GM19025 (cell line): ENCODE data around the gene CLDND2.

ENCODE experiments used
- ATAC-seq: cut with Tn5 transposase; IDR thresholded peaks from one replicate; pipeline ENCODE4 v1.9.1; 2021; ENCODE audit warnings: mild to moderate bottlenecking, low read depth, moderate library complexity; ENCODE audit not compliant: unreplicated experiment

The CLDND2 gene

GRCh38 chr19:51357952-51358351, 10.9 kb downstream of the CLDND2 start:
- no peak for ATAC-seq

DNA sequence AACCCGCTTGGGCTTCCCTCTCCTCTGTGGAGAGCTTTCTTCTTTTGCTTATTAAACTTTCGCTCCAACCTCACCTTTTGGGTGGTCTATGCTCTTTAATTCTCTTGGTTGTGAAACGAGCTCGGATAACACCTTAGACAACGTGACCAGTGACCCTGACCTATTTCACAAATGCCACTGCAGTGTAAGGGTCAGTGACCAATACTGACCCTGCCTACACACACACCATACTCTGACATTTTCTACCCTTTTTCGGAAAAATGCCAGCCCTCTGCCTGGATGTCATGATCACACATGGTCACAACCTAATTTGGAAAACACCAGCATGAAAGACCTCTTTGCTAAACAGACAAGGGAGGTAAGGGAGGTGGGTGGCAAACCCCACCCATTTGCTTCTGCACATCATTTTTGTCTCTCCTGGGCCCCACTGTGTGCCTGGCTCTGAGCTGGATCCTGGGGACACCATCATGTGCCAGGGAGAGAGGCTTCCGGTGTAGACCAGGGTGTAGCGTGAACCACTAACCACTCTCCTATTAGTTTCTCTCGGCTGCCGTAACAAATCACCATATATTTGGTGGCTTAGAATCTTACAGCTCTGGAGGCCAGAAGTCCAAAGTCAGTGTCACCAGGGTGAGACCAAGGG, 12.5 kb downstream of the CLDND2 start:
- no peak for ATAC-seq

DNA sequence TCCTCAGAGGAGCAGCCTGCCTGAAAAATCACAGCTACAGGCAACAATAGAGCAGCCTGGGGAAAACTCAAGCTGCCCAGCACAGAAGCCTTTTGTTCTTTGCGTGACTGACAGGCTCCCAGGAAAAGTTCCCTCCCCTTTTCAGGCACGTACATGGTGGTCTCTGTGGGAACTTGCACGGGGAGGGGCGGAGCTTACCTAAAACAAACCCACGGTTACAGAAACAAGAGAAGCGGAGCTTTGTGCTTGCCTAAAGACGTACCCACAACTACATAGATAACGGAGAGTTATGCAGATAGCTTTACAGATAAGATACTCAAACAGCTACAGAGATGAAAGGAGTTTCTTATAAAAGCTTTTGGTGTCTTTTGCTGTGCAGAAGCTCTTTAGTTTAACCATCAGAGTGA, 14.1 kb downstream of the CLDND2 start:
- ATAC-seq, result no peak

DNA sequence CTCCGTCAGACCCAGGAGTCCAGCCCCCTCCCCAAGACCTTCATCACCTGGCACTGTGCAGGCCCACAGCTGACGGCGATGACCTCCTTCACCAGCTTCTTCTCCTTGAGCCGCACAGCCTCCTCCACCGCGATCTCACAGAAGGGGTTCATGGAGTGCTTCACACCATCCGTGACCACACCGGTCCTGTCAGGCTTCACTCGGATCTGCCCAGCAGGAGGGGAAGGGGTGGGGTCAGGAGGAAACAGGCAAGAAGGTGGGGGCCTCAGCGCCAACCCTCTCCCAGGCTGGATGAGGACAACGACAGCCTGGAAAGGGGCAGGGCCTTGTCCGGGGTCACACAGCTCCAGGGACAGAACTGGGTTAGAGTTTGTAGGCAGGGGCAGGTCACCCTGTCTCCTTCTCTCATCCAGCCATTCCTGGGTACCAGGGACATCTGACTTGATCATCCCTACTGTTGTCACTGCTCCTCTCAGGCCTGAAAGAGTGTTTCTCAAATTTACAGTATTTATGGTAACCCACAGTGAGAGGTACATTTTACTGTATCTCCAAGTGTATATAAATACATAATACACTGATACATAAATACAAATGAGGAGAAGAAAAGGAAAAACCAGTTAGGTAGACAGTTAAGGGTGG, 14.6 kb downstream of the CLDND2 start:
- ATAC-seq, result no peak

GRCh38 chr19:51352783-51353360, 15.9 kb downstream of the CLDND2 start:
- ATAC-seq, result no peak

DNA sequence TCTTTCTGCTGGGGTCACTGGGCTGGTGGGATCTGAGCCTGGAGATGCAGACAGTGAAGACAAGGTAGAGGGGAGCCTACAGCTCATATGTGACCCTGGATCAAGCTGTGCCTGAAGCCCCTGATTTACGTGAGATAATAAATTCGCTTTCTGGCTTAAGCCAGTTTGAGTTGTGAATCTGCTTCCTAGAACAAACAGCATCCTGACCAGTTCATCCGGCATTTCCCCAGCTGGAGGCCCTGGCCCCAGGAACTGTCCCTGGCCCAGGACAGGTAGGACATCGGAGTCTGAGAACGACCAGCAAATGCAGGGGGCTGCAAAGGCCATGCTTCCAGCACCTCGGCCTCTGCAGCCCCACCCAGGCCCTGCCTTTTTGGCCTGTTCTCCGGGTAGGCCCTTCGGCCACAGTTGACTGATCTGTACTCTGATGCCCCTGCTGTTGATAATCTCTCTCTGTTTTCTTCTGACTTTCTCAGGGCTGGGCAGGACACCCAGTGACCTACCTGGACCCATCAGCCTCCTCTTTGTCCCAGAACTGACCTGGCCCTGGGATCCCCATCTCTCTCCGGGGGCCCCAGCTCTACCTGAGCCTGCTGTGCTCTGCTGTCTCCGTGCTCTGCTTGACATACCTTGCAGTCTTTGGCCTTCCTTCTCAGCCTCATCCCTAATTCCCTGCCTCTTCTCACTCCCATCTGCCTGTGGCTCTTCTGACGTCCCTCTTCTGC, 17.4 kb downstream of the CLDND2 start:
- ATAC-seq, result no peak

- no peak for ATAC-seq
Measured at GRCh38 chr19:51347209-51347928, 21.4 kb downstream of the CLDND2 start.

DNA sequence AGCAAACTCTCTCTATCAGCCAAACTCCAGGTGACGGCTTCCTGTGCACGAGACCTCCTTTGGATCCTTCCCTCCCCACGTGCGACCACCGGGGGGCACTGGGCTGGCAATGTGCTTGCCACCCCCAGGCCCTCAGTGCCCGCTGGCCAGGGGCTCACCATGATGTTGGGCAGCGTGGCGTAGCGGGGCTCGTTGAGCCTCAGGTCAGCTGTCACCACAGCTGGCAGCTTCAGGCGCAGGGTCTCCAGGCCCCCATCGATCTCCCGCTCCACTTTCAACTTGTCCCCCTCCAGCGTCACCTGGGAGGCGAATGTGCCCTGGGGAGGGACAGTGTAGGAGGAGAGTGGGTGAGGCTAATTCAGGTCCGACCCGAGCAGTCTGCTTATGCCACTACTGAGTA, 22.1 kb downstream of the CLDND2 start:
- ATAC-seq, result no peak

DNA sequence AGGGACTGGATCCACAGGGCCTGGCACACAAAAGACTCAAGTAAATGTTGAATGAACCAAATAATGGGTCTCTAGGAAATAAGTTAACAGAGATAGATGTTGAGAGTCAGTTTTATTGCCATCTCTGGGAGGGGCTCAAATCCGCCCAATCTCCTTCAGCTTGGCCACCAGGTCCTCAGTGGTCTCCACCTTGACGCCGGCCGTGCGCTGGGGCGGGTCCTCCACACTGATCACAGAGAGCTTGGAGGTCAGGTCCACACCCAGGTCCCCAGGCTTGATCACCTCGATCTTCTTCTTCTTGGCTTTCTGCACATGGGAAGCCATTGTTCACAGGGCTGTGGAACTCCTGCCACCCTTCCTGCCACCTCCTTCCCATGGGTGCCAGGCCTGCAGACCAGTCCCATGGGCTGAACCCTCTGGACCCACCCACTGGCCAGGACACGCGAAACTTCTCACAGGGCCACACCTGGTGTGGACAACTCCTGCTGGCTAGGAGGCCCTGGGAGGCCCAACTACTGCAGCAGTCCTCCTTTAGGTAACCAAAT, 23.7 kb downstream of the CLDND2 start:
- no peak for ATAC-seq

DNA sequence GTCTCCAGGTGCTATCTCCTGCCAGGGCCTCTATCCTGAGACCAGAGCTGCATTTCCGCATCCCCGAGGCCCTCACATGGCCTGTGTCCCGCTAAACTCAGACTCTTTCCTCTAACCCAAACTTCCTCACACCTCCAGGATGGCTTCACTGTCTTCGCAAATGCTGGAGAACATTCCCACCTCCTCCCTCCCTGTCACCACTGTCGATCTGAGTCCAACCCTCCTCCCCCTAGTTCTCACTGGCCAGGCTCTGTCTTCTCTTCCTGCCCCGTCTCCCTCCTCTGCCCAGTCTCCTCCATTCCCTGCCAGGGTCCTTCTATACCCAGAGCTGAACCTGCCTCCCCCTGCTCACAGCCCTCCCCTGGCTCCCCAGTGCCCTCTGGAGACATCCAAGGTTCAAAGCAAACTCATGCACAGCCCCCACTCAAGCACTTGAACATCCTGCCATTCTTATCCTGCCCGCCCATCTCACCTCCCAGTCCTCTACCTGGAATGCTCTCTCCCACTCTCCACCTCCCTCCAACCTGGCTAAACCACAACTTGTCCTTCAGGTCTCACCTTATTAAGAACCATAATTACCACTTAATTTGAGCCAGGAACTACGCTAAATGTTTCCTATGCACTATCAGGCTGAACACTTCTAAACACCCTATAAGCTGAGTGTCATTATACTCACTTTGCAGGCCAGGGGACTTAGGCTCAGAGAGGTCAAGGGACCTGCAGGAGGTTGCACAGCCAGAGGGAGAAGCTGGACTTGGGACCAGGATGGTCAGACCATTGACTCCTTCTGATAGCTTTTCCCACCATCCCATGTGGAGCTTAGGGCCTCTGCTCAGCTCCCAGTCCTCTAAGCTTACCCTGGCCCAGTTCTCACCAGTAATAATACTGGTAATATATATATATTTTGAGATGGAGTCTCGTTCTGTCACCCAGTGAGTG, 25.9 kb downstream of the CLDND2 start:
- no peak for ATAC-seq

DNA sequence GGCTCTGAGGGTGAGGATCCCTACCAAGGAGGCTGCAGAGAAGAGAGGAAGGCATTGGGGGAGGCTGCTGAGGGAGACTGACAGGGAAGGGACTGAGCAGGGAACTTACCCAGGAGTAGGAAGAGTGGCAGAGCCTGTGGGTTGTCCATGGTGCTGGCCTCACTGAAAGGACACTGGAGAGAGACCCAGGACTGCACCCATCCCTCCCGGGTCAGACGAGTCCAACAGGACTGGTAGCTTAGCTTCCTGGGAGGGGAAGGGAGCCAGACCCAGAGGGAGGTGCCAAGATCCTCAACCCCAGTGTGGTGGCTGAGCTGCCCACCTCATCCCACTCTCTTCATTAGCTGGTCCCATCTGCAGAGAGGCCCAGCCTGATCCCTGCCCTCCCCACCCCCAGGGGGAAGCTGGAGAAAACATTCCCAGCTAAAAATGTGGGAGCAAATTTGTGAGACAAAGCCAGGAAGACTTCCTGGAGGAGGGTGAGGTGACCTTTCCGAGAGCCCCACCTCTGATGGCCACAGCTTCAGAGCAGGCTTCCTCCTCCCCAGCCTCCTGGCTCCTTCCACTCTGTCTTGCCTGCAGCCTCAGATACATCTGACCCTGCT, 26.7 kb downstream of the CLDND2 start, which contains the start of gene VSIG10L:
VSIG10L (minus strand) TSS at position 164 of the 605 bp plus-strand sequence; CDS start at position 149, 15 bp downstream.
- ATAC-seq, result no peak

DNA sequence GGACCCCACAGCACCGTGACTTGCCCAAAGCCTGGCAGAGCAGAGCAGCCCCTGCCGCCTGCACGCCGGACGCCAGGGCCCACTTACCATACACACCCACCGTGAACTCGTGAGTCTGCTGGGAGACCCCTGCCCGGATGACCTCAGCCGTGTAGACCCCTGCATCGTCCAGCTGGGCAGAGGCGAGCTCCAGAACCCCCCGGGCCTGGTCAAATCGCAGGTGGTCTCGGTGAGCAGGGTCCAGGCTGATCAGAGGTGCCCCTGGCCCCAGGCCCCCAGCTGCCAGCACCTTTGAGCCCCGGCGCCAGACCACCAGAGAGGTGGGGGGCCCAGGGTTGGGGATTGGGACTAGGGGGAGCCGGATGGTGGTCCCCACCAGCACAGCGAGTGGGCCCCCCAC, 27.7 kb downstream of the CLDND2 start:
- no peak for ATAC-seq

GRCh38 chr19:51339687-51340656, 28.8 kb downstream of the CLDND2 start:
- ATAC-seq, result peak; percentile 45

GRCh38 chr19:51339313-51339686, 29.5 kb downstream of the CLDND2 start:
- no peak for ATAC-seq

GRCh38 chr19:51338563-51339312, 30.1 kb downstream of the CLDND2 start:
- peak; percentile 56 for ATAC-seq

- ATAC-seq, result no peak
Measured at GRCh38 chr19:51337861-51338562, 30.8 kb downstream of the CLDND2 start.
